Hypothalamus (tissue), 51 donors: Measurements from ENCODE around the gene HOPX.
"Not testable (repeated sequence)": the region's sequence is repeated elsewhere in the genome, so short reads cannot be mapped to it uniquely, and the experiment has no call there.

Source experiments
- DNase-seq, 51 donors: peaks; one replicate each; lab custom pipeline; 2025; lab: John Stamatoyannopoulos, UW

The HOPX gene

GRCh38 chr4:56689201-56689969, 8.3 kb upstream of the HOPX start:
- peak in 2 of 51 donors; percentile 3 to 5 for DNase-seq

GRCh38 chr4:56688094-56688647, 7.1 kb upstream of the HOPX start:
- DNase-seq, result no peak

GRCh38 chr4:56686537-56687231, 5.6 kb upstream of the HOPX start:
- DNase-seq, result no peak

GRCh38 chr4:56684320-56685050, 3.4 kb upstream of the HOPX start:
- DNase-seq, result no peak

DNA sequence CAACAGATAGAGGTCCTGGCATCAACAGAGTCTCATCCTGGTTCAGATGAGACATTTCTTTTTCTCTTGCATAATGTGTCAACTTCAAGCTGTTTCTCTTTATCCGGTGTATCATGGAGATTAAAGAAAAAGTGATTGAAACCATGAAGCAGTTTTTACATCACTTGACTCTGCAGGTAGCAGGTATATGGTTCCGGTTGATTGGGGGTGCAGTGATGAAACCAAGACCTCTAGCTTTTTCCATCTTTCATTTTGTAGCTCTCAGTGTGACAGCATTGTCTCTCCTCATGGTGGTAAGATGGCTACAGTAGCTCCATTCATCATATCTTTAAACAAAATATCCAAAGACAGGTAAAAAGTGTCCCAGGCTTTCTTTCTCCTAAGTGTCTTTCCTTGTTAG, 2.4 kb upstream of the HOPX start:
- DNase-seq, result no peak

DNA sequence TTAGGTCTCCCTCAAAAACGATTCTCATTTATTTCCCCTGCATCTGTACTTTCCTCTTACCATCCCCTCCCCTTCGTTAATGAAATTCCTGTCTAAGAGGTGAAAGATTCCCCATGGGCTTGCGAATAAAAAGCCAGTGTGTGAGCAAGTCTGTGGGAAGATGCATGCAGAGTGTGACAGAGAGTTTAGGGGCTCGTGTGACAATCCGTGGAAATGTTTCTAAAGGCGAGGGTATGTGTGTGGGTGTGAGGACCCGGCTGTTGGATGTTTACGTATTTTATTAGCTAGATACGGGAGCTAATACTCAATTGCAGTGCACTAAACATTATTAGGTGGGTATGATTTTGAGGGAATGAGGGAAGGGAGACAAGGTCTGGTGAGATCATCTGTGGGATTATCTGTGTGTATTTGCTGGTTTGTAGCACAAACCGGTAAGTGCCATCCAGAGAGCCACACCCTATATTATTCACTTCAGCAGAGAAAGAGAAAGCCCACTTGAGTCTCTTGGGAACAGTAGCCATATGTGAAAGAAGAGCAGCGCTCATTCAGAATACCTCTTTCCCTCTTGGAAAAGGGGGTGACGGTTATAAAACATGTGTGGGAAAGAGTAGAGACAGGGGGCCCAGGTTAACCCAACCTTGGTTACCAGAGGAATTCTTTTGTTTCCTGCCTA, 893 bp upstream of the HOPX start:
- no peak for DNase-seq

DNA sequence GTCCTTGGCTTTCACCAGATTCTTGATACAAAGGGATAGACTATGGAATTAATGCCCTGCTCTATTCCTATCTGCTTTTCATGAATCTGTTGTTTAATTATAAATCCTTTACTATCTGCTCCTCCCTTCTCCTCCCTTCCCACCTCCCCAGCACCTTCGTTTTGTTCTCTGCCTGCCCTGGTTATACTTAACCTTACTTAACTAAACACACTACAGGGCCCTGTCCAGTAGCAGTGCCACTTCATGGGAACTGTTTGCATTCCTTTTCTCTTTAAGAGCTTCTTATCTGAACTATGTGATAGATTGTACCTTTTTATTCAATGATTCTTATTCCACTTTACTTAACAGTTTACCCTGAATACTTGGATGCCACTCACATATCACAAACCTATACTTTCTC, 830 bp downstream of the HOPX start:
- DNase-seq, result no peak

GRCh38 chr4:56677711-56678110, 3.4 kb downstream of the HOPX start:
- peak in 1 of 51 donors; percentile 13 for DNase-seq

GRCh38 chr4:56674984-56675383, 6.1 kb downstream of the HOPX start:
- no peak for DNase-seq

GRCh38 chr4:56671860-56672259, 9.2 kb downstream of the HOPX start:
- DNase-seq, result no peak

- DNase-seq, result no peak
These were observed 9.7 kb downstream of the HOPX start for GRCh38 chr4:56671373-56671772.

DNA sequence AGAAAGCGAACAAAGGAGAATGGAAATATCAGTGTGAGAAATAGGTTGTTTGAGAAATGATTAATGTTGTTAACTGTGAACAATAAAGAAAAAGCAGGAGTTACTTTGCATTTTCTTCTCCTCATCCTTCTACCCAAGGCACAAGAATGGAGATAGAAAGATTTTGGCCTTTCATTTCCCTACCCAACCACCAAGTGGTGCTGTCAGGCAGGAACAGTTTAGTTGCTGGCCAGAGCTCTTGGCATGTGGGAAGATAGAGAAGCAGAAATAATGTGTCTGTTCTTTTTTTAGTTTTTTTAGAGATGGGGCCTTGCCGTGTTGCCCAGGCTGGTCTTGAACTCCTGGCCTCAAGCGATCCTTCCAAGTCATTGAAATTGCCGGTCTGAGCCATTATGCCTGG, 12.8 kb downstream of the HOPX start:
- DNase-seq, result no peak

DNA sequence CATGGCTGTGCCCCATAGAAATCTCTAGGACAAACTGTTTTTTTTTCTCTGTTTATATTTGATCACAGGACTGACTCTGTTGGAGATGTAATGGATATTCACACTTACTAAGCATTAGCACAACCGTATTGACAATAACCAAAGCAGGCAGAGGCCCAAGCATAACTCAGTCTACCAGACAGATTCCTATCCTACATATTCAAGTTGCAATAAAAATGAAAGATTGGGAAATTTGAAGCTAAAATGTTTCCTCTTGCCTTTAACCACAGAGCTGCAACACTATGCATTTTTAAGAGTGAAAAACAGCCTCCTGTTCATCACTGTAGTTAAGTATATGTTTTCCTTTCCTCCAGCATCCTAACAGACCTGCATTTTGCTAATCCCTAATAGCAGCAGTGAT, 13.7 kb downstream of the HOPX start:
- DNase-seq, result not testable (repeated sequence)

- no peak for DNase-seq
These were observed 14.8 kb downstream of the HOPX start for GRCh38 chr4:56666279-56666678.

DNA sequence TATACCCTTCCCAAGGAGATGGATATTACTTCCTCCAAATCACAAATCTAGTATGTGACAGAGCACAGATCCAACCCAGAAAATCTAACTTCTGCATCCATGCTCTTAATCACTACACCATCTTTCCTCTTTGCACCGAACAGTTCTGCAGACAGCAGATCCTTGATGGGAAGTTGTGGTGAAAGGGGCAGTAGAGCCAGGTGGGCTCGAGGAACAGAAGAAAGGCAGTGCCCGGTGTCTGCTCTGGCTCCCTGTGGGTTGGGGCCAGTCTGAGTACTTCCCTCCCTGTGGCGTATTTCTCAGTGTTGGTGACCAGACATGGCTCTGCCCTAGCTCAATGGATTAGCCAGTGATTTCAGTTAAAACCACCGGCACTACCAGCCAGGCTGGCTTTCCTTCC, 15.3 kb downstream of the HOPX start:
- DNase-seq, result no peak

GRCh38 chr4:56662782-56663468, 18.2 kb downstream of the HOPX start:
- DNase-seq, result no peak

- DNase-seq, result no peak
These were observed 21.1 kb downstream of the HOPX start for GRCh38 chr4:56659946-56660345.

DNA sequence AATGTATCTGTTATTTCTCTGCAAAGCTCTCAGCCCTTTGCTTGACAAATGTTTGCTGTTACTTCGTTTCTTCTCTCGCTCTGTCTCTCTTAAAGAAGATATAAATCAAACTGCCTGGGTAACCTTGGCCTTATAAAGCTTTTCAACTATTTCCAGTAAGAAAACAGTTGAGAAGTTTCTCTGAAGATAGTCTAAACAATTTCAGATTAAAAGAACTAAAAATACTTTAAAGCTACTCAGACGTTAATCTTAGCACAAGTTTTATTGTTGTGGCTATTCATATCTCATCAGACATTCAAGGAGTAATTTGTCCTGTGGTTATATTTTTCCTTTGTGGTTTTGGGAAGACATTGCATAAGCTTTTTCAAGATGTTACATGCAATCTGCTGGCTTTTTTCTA, 22.6 kb downstream of the HOPX start:
- DNase-seq, result no peak

GRCh38 chr4:56657818-56658217, 23.3 kb downstream of the HOPX start:
- peak in 1 of 51 donors; percentile 17 for DNase-seq

- no peak for DNase-seq
These were observed 24.0 kb downstream of the HOPX start for GRCh38 chr4:56657128-56657527.
